Activated CD4-positive, alpha-beta T cell treated with anti-CD3 and anti-CD28 coated beads for 36 hours (primary cell): ENCODE results near the gene TENM4. TPM values are rescaled to one million over a fixed set of nuclear protein-coding genes. Genes with fewer than 3 reads are reported as not detected.

Experiments used
- ATAC-seq: fragments of 200-7000 bp; cut with Tn5 transposase; one replicate; pipeline ENCODE4 v1.10.0; 2021; ENCODE audit warnings: mild to moderate bottlenecking, moderate library complexity
- CTCF ChIA-PET: fragments of 350-600 bp; sonication (Branson Sonifier 250); formaldehyde crosslinking; loops from one replicate; lab custom pipeline; 2021; ENCODE audit warnings: antibody characterized with exemption; lab: Charles Lee
- POLR2A ChIA-PET: fragments of 350-600 bp; sonication (Branson Sonifier 250); formaldehyde crosslinking; loops from one replicate; lab custom pipeline; 2021; ENCODE audit warnings: antibody characterized with exemption, inconsistent platforms; lab: Charles Lee
- DNase-seq: peaks from one replicate; pipeline ENCODE4 v3.0.0-alpha.2; 2020
- H3K27ac Mint-ChIP-seq: one replicate; pipeline ENCODE4 v1.8.0; 2021; ENCODE audit warnings: mixed read lengths
- H3K27me3 Mint-ChIP-seq: one replicate; pipeline ENCODE4 v1.8.0; 2021; ENCODE audit warnings: mixed read lengths
- H3K36me3 Mint-ChIP-seq: one replicate; pipeline ENCODE4 v1.8.0; 2021; ENCODE audit warnings: low read depth, mixed read lengths
- H3K4me1 Mint-ChIP-seq: one replicate; pipeline ENCODE4 v1.8.0; 2021; ENCODE audit warnings: mixed read lengths
- H3K4me3 Mint-ChIP-seq: one replicate; pipeline ENCODE4 v1.8.0; 2021; ENCODE audit warnings: mild to moderate bottlenecking, moderate library complexity, mixed read lengths
- H3K9me3 Mint-ChIP-seq: one replicate; pipeline ENCODE4 v1.8.0; 2021; ENCODE audit warnings: low read depth, mixed read lengths
- intact Hi-C, 2 experiments: fragments of 100-400 bp; cut with DNase I in 1 of 2; cut with micrococcal nuclease in 1 of 2; formaldehyde crosslinking; loops; one replicate each; pipeline versions ENCODE4 v1.14.2 to v1.15.1; 2022 to 2024; cut with DNase I, micrococcal nuclease
- total RNA-seq, 2 experiments: library from RNA; stranded (reverse); gene quantifications; one replicate each; pipeline ENCODE4 v1.2.3, GENCODE V29; 2021

TENM4 gene
- total RNA-seq, 2 experiments from 2014 or later = not detected

DNA sequence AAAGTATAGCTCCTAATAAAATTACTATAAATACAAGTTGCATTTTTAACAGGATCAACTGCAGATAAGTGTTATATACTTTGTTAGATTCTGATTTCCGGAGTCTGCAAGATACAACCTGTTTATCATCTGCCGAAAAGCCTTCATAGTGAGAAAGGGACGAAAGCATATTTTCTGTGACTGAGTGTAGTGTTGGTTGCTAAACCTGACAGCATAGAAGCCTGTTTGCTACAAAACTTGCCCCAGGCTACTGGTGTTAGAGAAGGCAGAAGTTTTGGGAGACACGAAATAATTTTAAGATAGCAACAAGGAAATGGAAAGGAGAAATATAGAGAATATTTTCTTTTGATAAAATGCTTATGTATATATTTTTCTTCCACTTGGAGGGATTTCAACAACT is 622.6 kb downstream of the TENM4 start:
- ATAC-seq (no peak), DNase-seq (no peak)
- no peak overlapping the region for H3K4me3 Mint-ChIP-seq
- intact Hi-C loops = no loop called here
- no peaks in the 10 kb centered on the region for H3K36me3 Mint-ChIP-seq
- no peak overlapping the region for H3K27ac Mint-ChIP-seq
- POLR2A ChIA-PET = no interaction called here
- no peaks in the 10 kb centered on the region for H3K9me3 Mint-ChIP-seq
- CTCF ChIA-PET = interaction anchor here (1.5 kb wide), 1 partner anchor 20 kb away, joined by 4 read pairs; no protein-coding TSS in a partner anchor
- H3K27me3 Mint-ChIP-seq = peaks cover 8% of the 10 kb centered on the region
- H3K4me1 Mint-ChIP-seq = no peaks in the 10 kb centered on the region

DNA sequence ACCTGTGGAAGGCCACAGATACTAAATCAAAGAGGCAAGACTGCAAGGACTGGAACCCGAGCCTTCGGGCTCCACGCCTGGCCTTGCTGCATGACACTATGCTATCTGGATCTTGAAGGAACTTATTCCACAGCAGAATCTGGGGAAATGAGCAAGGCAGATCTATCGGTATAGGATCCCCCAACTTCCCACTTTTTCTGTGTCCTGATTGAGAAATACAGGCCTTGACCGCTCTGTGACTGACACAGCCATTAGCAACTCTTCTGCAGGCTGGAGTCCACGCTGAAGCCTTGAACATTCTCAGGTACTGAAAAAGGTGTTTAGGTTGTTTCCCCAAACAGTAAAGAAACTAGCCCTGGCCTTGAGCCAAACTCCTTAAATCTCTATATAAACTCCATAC is 625.0 kb downstream of the TENM4 start:
- no peak overlapping the region for H3K27ac Mint-ChIP-seq
- no peaks in the 10 kb centered on the region for H3K9me3 Mint-ChIP-seq
- H3K36me3 Mint-ChIP-seq = no peaks in the 10 kb centered on the region
- POLR2A ChIA-PET = no interaction called here
- H3K4me3 Mint-ChIP-seq = no peak overlapping the region
- intact Hi-C loops = no loop called here
- peaks cover 8% of the 10 kb centered on the region for H3K27me3 Mint-ChIP-seq
- no peak for DNase-seq
- no peaks in the 10 kb centered on the region for H3K4me1 Mint-ChIP-seq
- CTCF ChIA-PET = no interaction called here
- ATAC-seq = no peak

DNA sequence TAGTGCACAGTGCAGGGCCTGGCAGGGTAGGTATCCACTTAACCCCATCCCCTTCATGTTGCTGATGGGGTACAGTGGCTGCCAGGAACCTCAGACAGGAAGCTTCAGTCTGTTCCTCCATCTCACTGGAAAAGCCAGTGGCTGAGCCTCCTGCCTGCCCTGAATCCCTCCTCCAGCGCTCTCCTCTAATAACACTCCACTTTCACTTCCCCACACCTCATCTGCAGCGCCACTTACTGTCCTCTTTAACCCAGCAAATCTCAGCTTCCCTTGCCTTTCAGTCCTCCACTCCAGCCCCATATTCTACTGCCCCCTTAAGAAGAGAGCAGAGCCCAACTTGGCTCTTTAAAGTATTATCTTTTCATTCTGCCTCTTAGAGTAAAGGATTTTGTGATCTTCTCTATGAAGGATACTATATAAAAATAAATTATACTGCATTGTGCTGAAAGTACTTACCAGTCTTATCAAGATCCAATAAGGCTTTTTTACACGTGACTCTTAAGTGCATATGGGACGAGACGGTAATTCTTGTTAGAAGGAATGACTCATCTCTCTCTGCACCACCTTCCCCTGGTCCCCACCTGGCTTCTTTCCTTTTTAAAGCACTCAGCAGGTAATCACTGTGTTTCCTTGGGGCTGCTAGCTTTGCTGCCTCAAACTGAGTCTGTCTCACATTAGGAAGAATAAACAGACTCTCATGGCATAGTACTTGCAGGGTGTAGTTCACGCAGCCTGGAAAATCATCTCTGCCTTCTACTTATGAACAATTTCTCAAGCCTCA is 628.1 kb downstream of the TENM4 start:
- Mint-ChIP-seq H3K36me3 (no peaks in the 10 kb centered on the region), H3K27me3 (peaks cover 4% of the 10 kb centered on the region), H3K4me1 (no peaks in the 10 kb centered on the region), H3K27ac (no peak overlapping the region), H3K4me3 (no peak overlapping the region), H3K9me3 (no peaks in the 10 kb centered on the region)
- CTCF ChIA-PET = no interaction called here
- ATAC-seq (no peak), DNase-seq (no peak)
- POLR2A ChIA-PET = no interaction called here
- intact Hi-C loops = no loop called here

DNA sequence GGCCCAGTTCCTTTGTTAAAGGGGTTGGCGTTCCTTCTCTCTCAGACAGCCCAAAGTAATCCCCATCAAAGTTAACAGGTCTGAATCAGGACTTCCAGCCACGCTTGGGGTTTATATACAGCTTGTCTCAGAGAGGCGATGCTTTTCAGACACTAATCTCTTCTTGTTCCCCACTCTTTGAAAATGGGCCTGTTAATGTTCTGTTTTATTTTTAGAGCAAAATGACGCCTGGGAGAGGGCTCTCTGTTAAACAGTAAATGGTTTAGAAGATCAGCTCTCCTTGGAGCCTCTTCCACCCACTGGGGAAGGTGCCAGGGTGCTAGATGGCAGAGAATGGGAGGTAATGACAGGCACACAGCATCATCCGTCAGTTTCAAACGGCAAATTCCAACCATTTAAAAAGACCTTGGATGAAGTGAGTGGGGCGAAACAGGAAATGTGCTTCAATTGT is 630.2 kb downstream of the TENM4 start:
- POLR2A ChIA-PET = no interaction called here

DNA sequence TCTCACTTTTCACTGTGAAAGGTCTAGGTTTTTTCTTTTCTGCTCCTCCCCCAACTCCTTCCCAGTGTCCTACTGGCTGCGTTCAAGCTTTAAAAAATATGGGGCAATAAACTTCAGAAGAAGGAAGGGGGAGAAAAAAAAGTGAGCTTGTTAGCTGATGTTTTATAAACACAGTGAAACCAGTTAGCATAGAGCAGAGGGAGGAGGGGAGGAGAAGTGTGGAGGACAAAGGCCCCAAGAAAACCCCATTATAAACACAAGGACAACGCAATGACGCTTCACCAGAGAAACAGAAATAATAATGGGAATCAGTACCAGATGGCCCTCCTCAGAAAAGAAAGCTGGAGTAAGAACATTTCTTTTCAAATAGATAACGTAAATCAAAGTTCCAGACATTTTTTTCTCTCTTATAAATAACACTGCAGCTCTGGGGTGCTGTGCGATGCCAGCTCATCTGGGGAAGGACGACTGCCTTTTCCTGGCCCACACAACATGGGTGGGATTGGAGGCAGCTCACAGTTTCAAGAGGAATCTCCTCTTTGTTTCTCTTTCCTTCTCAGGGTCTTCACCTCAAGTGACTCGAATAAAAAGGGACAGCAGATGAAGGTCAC is 630.8 kb downstream of the TENM4 start:
- no peak for ATAC-seq
- Mint-ChIP-seq H3K36me3 (no peaks in the 10 kb centered on the region), H3K27ac (no peak overlapping the region), H3K27me3 (peaks cover 2% of the 10 kb centered on the region), H3K4me3 (no peak overlapping the region), H3K4me1 (no peaks in the 10 kb centered on the region), H3K9me3 (no peaks in the 10 kb centered on the region)
- CTCF ChIA-PET = interaction anchor here (1.4 kb wide), 1 partner anchor 12 kb away, joined by 6 read pairs; no protein-coding TSS in a partner anchor
- intact Hi-C loops = no loop called here
- POLR2A ChIA-PET = no interaction called here
- no peak for DNase-seq

More for the DNA sequence above, 630.2 kb downstream of the TENM4 start:
- intact Hi-C loops = no loop called here
- no peak for DNase-seq
- Mint-ChIP-seq H3K4me3 (no peak overlapping the region), H3K36me3 (no peaks in the 10 kb centered on the region), H3K27ac (no peak overlapping the region), H3K27me3 (peaks cover 4% of the 10 kb centered on the region), H3K9me3 (no peaks in the 10 kb centered on the region), H3K4me1 (no peaks in the 10 kb centered on the region)
- CTCF ChIA-PET = interaction anchor here (1.0 kb wide), 1 partner anchor 13 kb away, joined by 3 read pairs; no protein-coding TSS in a partner anchor
- no peak for ATAC-seq

DNA sequence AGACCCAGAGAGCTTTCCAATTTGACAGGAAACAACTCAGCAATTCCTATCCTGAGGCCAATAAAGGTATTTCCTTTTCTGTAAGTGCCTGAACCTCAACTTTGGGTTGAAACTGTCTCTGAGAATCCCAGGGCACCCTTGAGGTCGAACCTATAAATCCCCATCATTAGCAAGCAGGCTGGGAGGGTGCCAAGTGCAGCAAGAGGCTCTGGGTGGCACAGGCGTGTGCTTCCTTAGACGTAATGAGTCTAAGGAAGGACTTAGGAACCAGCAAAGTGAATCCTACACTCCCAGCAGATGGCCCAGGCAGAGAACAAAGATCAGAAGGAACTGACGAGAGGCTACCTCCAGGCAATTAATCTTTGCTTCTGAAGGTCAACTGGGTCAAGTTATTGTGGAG is 631.9 kb downstream of the TENM4 start:
- no peak for ATAC-seq
- Mint-ChIP-seq H3K36me3 (no peaks in the 10 kb centered on the region), H3K27ac (no peak overlapping the region), H3K4me1 (no peaks in the 10 kb centered on the region), H3K9me3 (no peaks in the 10 kb centered on the region), H3K4me3 (no peak overlapping the region), H3K27me3 (peaks cover 2% of the 10 kb centered on the region)
- intact Hi-C loops = no loop called here
- DNase-seq = no peak
- ChIA-PET POLR2A (no interaction called here), CTCF (interaction anchor here (1.4 kb wide), 1 partner anchor 11 kb away, joined by 6 read pairs; no protein-coding TSS in a partner anchor)

DNA sequence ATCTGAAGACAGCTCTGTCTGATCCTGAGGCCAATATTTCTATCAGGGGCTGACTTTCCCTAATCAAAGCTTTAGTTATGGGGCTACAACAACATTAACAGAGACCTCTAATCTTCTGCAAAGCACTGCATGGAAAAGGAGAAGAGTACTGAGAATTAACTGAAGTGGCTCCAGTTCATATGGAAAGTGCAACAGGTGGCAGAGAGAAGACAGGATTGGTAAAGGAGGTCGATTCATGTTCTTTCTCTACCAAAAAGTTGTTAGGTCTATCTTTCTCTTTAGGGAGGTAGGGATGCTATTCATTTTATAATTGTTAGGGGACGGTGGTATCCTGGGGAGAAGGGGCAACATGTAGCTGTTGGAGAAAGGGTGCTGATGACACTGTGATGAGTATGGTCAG is 633.5 kb downstream of the TENM4 start:
- Mint-ChIP-seq H3K4me1 (no peaks in the 10 kb centered on the region), H3K27me3 (no peaks in the 10 kb centered on the region), H3K9me3 (no peaks in the 10 kb centered on the region), H3K4me3 (no peak overlapping the region), H3K27ac (no peak overlapping the region), H3K36me3 (no peaks in the 10 kb centered on the region)
- ChIA-PET CTCF (no interaction called here), POLR2A (no interaction called here)
- intact Hi-C loops = no loop called here
- ATAC-seq = no peak
- DNase-seq = no peak

DNA sequence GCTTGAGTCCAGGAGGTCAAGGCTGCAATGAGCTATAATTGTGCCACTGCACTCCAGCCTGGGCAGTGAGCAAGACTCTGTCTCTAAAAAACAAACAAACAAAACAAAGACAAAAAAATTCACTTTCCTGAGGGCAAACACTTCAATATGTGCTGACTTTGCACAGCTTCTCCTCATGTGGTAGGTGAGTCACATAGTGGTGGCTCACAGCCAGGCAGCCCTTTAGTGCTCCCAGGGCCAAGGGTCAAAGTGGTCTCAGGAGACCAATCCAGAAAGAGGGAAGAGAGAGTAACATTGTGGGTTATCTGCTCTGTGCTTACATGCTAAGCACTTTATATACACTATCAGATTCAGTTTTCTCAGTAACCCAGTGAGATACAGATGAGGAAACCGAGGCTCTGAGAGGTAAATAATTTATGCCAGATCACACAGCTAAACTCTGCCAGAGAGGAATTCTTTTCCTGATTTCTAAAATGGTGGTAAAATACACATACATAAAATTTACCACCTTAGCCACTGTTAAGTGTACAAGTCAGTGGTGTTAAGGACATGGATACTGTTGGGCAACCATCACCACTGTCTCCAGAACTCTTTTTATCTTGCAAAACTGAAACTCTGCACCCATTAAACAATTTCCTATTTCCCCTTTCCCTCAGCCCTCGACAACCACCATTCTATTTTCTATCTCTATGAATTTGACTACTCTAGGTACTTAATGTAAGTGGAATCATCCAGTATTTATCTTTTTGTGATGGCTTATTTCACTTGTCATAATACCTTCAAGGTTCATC is 634.4 kb downstream of the TENM4 start:
- Mint-ChIP-seq H3K4me3 (no peak overlapping the region), H3K36me3 (no peaks in the 10 kb centered on the region), H3K4me1 (no peaks in the 10 kb centered on the region), H3K27me3 (no peaks in the 10 kb centered on the region), H3K27ac (no peak overlapping the region), H3K9me3 (no peaks in the 10 kb centered on the region)
- CTCF ChIA-PET = interaction anchor here (1.8 kb wide), 1 partner anchor 10 kb away, joined by 4 read pairs; no protein-coding TSS in a partner anchor
- POLR2A ChIA-PET = no interaction called here
- ATAC-seq (no peak), DNase-seq (no peak)
- intact Hi-C loops = no loop called here

DNA sequence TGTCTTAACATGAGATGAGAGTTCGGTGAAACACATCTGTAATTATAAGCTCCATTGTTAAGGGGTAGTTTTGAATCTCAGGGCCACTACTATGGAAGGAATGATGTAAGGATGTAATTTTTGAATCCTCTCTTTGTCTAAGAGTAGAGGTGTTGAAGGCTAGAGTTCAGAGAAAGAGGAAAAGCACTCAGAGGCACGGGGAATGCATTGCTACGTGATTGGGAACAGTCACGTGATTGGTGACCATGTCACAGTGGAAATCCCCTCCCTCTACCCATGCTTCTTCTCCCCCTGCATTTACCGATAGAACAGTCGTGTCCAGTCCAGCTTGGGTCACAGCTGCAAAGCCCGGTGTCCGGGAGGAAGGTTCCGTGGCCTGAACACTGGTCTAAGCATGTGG is 635.8 kb downstream of the TENM4 start:
- Mint-ChIP-seq H3K27ac (no peak overlapping the region), H3K4me3 (no peak overlapping the region), H3K4me1 (no peaks in the 10 kb centered on the region), H3K9me3 (no peaks in the 10 kb centered on the region), H3K27me3 (no peaks in the 10 kb centered on the region), H3K36me3 (no peaks in the 10 kb centered on the region)
- intact Hi-C loops = no loop called here
- no peak for ATAC-seq
- ChIA-PET CTCF (interaction anchor here (1.8 kb wide), 1 partner anchor 8 kb away, joined by 4 read pairs; no protein-coding TSS in a partner anchor), POLR2A (no interaction called here)
- no peak for DNase-seq

DNA sequence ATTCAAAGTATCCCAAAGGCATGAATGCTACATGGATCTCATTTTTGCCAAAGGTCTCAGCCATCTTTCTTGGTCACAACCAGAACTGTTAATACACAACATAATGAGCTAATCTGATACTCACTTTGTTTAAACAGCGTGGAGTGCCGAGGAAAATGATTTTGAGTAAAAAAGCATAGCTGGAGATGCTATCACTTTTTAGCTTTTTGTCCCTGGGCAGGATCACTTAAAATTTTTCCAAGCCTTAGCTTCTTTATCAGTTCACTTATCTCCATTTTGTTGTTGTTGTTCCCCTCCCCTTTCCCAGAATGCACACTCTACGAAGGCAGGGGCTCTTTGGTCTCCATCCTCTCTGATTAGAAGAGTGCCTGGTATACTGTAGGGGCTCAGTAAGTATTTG is 636.8 kb downstream of the TENM4 start:
- Mint-ChIP-seq H3K4me3 (no peak overlapping the region), H3K36me3 (no peaks in the 10 kb centered on the region), H3K27ac (no peak overlapping the region), H3K4me1 (no peaks in the 10 kb centered on the region), H3K9me3 (no peaks in the 10 kb centered on the region), H3K27me3 (no peaks in the 10 kb centered on the region)
- DNase-seq (no peak), ATAC-seq (no peak)
- CTCF ChIA-PET = interaction anchor here (0.6 to 1.1 kb wide), 2 partner anchors 10 to 1359 kb away, joined by 3 read pairs; no protein-coding TSS in a partner anchor
- POLR2A ChIA-PET = interaction anchor here (0.6 kb wide), 1 partner anchor 1709 kb away, joined by 3 read pairs; no protein-coding TSS in a partner anchor
- intact Hi-C loops = no loop called here

DNA sequence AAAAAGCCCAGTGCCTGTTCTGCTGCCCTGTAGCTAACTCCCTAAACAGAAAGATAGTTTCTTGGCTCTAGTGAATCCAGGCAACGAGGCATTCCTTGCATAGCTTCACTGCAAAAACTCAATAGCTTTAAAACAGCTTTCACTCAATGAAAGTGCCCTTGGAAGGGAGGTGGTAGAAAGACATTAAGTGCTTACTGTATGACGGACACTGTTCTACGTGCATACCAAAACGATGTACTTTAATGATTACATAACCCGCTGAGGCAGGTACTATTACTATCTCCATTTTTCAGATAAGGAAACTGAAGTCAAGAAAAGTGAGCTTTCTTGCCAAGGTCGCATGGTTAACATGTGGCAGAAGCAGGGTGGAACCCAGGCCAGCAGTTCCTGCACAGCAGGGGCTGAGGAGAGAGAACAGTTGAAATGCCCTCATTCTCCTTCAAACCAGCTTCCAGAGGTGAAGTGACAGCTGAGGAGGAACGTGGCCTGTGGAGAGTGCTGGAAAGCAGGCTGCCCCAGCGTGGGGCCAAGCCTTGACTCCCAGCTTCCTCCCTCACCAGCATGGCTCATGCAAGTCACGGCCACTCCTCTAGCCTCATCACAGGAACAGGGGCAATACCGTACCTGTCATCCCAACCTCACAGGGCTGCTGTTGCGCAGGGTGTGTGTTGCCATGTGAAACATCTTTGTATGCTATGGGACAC is 638.6 kb downstream of the TENM4 start:
- CTCF ChIA-PET = interaction anchor here (0.6 to 0.8 kb wide), 2 partner anchors 24 to 85 kb away, joined by 3 read pairs; no protein-coding TSS in a partner anchor
- Mint-ChIP-seq H3K4me3 (no peak overlapping the region), H3K36me3 (no peaks in the 10 kb centered on the region), H3K27ac (no peak overlapping the region), H3K9me3 (no peaks in the 10 kb centered on the region), H3K27me3 (no peaks in the 10 kb centered on the region), H3K4me1 (no peaks in the 10 kb centered on the region)
- no peak for ATAC-seq
- DNase-seq = no peak
- intact Hi-C loops = no loop called here
- POLR2A ChIA-PET = no interaction called here
